Activated naive CD4-positive, alpha-beta T cell treated with anti-CD3 and anti-CD28 coated beads for 36 hours (primary cell): ENCODE measurements around the gene LAMTOR3. TPM values are rescaled to one million over a fixed set of nuclear protein-coding genes. Genes with fewer than 3 reads are reported as not detected.

ENCODE experiments used
- CTCF ChIA-PET: fragments of 350-600 bp; sonication (Branson Sonifier 250); formaldehyde crosslinking; loops from one replicate; lab custom pipeline; 2021; ENCODE audit warnings: antibody characterized with exemption; lab: Charles Lee
- DNase-seq: peaks from one replicate; pipeline ENCODE4 v3.0.0-alpha.2; 2020
- H3K27ac Mint-ChIP-seq: one replicate; pipeline ENCODE4 v1.8.0; 2021; ENCODE audit warnings: mild to moderate bottlenecking, mixed read lengths
- H3K27me3 Mint-ChIP-seq: one replicate; pipeline ENCODE4 v1.8.0; 2021; ENCODE audit warnings: low read depth, mixed read lengths
- H3K36me3 Mint-ChIP-seq: one replicate; pipeline ENCODE4 v1.8.0; 2021; ENCODE audit warnings: low read depth, mixed read lengths
- H3K4me1 Mint-ChIP-seq: one replicate; pipeline ENCODE4 v1.8.0; 2021; ENCODE audit warnings: low read depth, mixed read lengths
- H3K4me3 Mint-ChIP-seq: one replicate; pipeline ENCODE4 v1.8.0; 2021; ENCODE audit warnings: mild to moderate bottlenecking, moderate library complexity, mixed read lengths
- H3K9me3 Mint-ChIP-seq: one replicate; pipeline ENCODE4 v1.8.0; 2021; ENCODE audit warnings: mixed read lengths
- intact Hi-C: fragments of 100-400 bp; cut with micrococcal nuclease; formaldehyde crosslinking; loops from one replicate; pipeline ENCODE4 v1.15.1; 2023
- total RNA-seq, 2 experiments: library from RNA; stranded (reverse); gene quantifications; one replicate each; pipeline ENCODE4 v1.2.3, GENCODE V29; 2021

Gene LAMTOR3
- total RNA-seq, 2 experiments from 2014 or later = 24.9 to 26.9 TPM

- CTCF ChIA-PET = interaction anchor here (0.6 to 5.3 kb wide), 2 partner anchors 48 to 391 kb away, joined by 3 to 18 read pairs; no protein-coding TSS in a partner anchor
- no peaks in the 10 kb centered on the region for H3K27me3 Mint-ChIP-seq
- no peak overlapping the region for H3K4me3 Mint-ChIP-seq
- H3K9me3 Mint-ChIP-seq = no peaks in the 10 kb centered on the region
- H3K36me3 Mint-ChIP-seq = peaks cover 22% of the 10 kb centered on the region
- intact Hi-C loops = loop anchor here (2.0 kb wide), 1 partner anchor 14 kb away; no protein-coding TSS in a partner anchor
- H3K27ac Mint-ChIP-seq = no peak overlapping the region
- H3K4me1 Mint-ChIP-seq = peaks cover 39% of the 10 kb centered on the region
- DNase-seq = no peak
Observed at GRCh38 chr4:99860521-99860920, 33.7 kb downstream of the LAMTOR3 start.

- no peak overlapping the region for H3K27ac Mint-ChIP-seq
- H3K9me3 Mint-ChIP-seq = no peaks in the 10 kb centered on the region
- peaks cover 22% of the 10 kb centered on the region for H3K36me3 Mint-ChIP-seq
- intact Hi-C loops = loop anchor here (2.0 to 10.0 kb wide), 2 partner anchors 13 to 705 kb away; no protein-coding TSS in a partner anchor
- CTCF ChIA-PET = interaction anchor here (5.3 kb wide), 1 partner anchor 47 kb away, joined by 18 read pairs; no protein-coding TSS in a partner anchor
- DNase-seq = no peak
- peaks cover 48% of the 10 kb centered on the region for H3K4me1 Mint-ChIP-seq
- no peak overlapping the region for H3K4me3 Mint-ChIP-seq
- H3K27me3 Mint-ChIP-seq = no peaks in the 10 kb centered on the region
Observed at GRCh38 chr4:99859618-99860017, 34.6 kb downstream of the LAMTOR3 start.

- Mint-ChIP-seq H3K36me3 (peaks cover 36% of the 10 kb centered on the region), H3K9me3 (no peaks in the 10 kb centered on the region), H3K4me3 (peak overlapping the region; percentile 9), H3K27ac (peak overlapping the region; percentile 71), H3K4me1 (peaks cover 64% of the 10 kb centered on the region), H3K27me3 (no peaks in the 10 kb centered on the region)
- intact Hi-C loops = loop anchor here (2.0 to 10.0 kb wide), 3 partner anchors 17 to 927 kb away; no protein-coding TSS in a partner anchor
- DNase-seq = no peak
- CTCF ChIA-PET = interaction anchor here (0.5 to 5.3 kb wide), 7 partner anchors 10 to 335 kb away, joined by 3 to 18 read pairs (median 3); no protein-coding TSS in a partner anchor
Observed at GRCh38 chr4:99857307-99857706, 36.9 kb downstream of the LAMTOR3 start.

DNA sequence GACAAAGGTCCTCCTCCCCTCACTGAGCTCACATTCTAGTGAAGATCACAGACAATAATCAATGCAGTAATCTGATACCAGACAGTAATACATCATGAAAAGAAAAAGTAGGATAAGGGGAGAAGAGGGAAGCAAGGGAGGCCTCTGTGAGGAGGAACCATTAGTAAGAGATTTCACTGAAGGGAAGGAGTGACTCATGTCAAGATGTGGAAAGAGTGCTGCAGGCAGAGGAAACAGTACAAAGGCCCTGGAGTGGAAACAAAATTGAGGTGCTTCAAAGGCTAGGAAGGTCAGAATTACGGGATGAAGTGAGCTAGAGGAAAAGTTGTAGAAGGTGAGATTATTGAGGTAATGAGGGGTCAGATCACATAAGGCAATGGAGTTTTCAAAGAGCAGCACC lies 38.1 kb downstream of the LAMTOR3 start:
- Mint-ChIP-seq H3K4me1 (peaks cover 63% of the 10 kb centered on the region), H3K4me3 (peak overlapping the region; percentile 16), H3K27me3 (no peaks in the 10 kb centered on the region), H3K36me3 (peaks cover 30% of the 10 kb centered on the region), H3K27ac (peak overlapping the region; percentile 71), H3K9me3 (no peaks in the 10 kb centered on the region)
- peak; percentile 48 for DNase-seq
- intact Hi-C loops = loop anchor here (1.0 to 10.0 kb wide), 4 partner anchors 8 to 925 kb away; no protein-coding TSS in a partner anchor
- CTCF ChIA-PET = interaction anchor here (0.7 to 5.3 kb wide), 3 partner anchors 9 to 44 kb away, joined by 3 to 18 read pairs (median 3); no protein-coding TSS in a partner anchor

DNA sequence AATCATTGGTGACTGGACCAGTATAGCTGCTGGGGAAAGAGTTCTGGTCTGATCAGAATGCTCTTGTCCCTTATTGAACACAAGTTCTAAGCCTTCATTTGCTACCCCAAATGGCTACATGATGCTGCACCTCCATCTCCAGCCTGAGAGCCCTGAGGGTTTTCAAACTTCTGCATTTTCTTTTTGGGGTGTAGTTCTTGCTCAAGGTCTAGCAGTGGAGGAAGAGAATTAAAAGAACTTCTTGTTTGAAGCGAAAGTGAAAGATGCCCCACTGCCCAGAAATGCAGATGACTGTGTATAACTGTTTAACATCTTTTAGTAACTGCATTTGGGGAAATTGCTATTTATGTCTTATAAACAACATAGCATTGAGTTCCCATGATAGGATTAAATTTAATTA lies 38.5 kb downstream of the LAMTOR3 start:
- peak overlapping the region; percentile 74 for H3K27ac Mint-ChIP-seq
- H3K4me3 Mint-ChIP-seq = no peak overlapping the region
- intact Hi-C loops = loop anchor here (1.0 to 10.0 kb wide), 4 partner anchors 7 to 925 kb away; no protein-coding TSS in a partner anchor
- CTCF ChIA-PET = interaction anchor here (0.7 to 5.3 kb wide), 2 partner anchors 8 to 44 kb away, joined by 3 to 18 read pairs; no protein-coding TSS in a partner anchor
- peaks cover 30% of the 10 kb centered on the region for H3K36me3 Mint-ChIP-seq
- no peaks in the 10 kb centered on the region for H3K9me3 Mint-ChIP-seq
- peaks cover 66% of the 10 kb centered on the region for H3K4me1 Mint-ChIP-seq
- H3K27me3 Mint-ChIP-seq = no peaks in the 10 kb centered on the region
- peak; percentile 43 for DNase-seq

GRCh38 chr4:99853999-99854398 lies 40.2 kb downstream of the LAMTOR3 start:
- no peak for DNase-seq
- Mint-ChIP-seq H3K36me3 (peaks cover 32% of the 10 kb centered on the region), H3K4me3 (no peak overlapping the region), H3K9me3 (no peaks in the 10 kb centered on the region), H3K27me3 (no peaks in the 10 kb centered on the region), H3K27ac (no peak overlapping the region), H3K4me1 (peaks cover 77% of the 10 kb centered on the region)
- CTCF ChIA-PET = interaction anchor here (1.5 kb wide), 1 partner anchor 38 kb away, joined by 4 read pairs; the partner anchor contains the start of gene DAPP1
- intact Hi-C loops = loop anchor here (5.0 to 10.0 kb wide), 5 partner anchors 142 to 1183 kb away; no protein-coding TSS in a partner anchor

DNA sequence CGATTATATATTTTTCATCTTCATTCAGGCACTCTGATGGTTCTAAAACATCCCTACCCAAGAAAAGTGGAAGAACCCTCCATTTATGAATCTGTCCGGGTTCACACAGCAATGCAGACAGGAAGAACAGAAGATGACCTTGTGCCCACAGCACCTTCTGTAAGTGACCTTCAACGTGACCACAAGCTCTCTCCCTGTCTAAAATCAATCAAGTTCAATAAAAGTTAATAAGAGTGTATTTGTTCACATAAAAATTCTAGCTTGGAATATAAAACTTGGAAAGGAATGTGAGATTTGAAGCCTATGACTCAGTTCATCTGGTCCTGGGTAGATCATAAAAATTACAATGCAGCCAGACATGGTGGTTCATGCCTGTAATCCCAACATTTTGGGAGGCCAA lies 41.0 kb downstream of the LAMTOR3 start:
- no peak overlapping the region for H3K4me3 Mint-ChIP-seq
- DNase-seq = no peak
- peak overlapping the region; percentile 42 for H3K27ac Mint-ChIP-seq
- peaks cover 84% of the 10 kb centered on the region for H3K4me1 Mint-ChIP-seq
- H3K36me3 Mint-ChIP-seq = peaks cover 34% of the 10 kb centered on the region
- H3K27me3 Mint-ChIP-seq = no peaks in the 10 kb centered on the region
- CTCF ChIA-PET = interaction anchor here (0.6 to 1.5 kb wide), 3 partner anchors 37 to 935 kb away, joined by 3 to 4 read pairs (median 3); partner anchors contain the start of gene DAPP1
- intact Hi-C loops = loop anchor here (5.0 to 10.0 kb wide), 5 partner anchors 141 to 1184 kb away; no protein-coding TSS in a partner anchor
- no peaks in the 10 kb centered on the region for H3K9me3 Mint-ChIP-seq

DNA sequence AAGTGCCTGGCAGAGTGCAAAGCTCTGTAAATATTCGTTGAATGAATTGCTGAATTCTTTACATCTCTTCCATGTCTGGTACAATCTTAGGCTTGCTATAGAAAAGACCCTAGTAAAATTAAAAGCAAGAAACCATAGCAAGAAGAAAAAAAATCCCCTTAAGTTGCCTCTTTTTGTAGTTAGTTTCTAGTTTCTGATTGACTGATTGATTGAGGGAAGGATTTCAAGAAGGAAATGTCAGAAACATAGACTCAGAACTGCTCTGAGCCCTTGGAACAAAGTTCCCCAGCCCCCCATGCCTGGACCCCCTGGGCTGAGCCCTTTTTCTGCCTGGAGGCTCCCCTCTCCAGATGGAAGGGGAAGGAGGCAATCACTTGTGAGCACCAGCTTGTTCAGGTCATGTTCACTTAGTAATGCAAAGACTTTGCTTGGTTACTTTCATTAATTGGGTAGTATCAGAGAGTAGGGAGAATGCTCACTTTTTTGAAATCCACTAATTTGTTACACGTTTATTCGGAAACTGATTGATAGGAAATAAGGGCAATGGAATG lies 42.0 kb downstream of the LAMTOR3 start:
- Mint-ChIP-seq H3K4me1 (peaks cover 87% of the 10 kb centered on the region), H3K4me3 (peak overlapping the region; percentile 15), H3K36me3 (peaks cover 34% of the 10 kb centered on the region), H3K27me3 (no peaks in the 10 kb centered on the region), H3K27ac (peak overlapping the region; percentile 91), H3K9me3 (no peaks in the 10 kb centered on the region)
- DNase-seq = no peak
- intact Hi-C loops = loop anchor here (1.0 to 10.0 kb wide), 6 partner anchors 9 to 1185 kb away; no protein-coding TSS in a partner anchor
- CTCF ChIA-PET = interaction anchor here (0.9 kb wide), 2 partner anchors 35 to 96 kb away, joined by 3 read pairs; no protein-coding TSS in a partner anchor

GRCh38 chr4:99848591-99849001 lies 45.6 kb downstream of the LAMTOR3 start:
- Mint-ChIP-seq H3K4me3 (peak overlapping the region; percentile 15), H3K36me3 (peaks cover 20% of the 10 kb centered on the region), H3K27me3 (no peaks in the 10 kb centered on the region), H3K9me3 (no peaks in the 10 kb centered on the region), H3K27ac (peak overlapping the region; percentile 90), H3K4me1 (peaks cover 84% of the 10 kb centered on the region)
- peak; percentile 71 for DNase-seq
- CTCF ChIA-PET = interaction anchor here (0.7 to 3.3 kb wide), 3 partner anchors 32 to 214 kb away, joined by 5 to 15 read pairs (median 8); partner anchors contain the start of gene DAPP1
- intact Hi-C loops = loop anchor here (1.0 to 10.0 kb wide), 6 partner anchors 8 to 1364 kb away; partner anchors contain the start of gene EIF4E

DNA sequence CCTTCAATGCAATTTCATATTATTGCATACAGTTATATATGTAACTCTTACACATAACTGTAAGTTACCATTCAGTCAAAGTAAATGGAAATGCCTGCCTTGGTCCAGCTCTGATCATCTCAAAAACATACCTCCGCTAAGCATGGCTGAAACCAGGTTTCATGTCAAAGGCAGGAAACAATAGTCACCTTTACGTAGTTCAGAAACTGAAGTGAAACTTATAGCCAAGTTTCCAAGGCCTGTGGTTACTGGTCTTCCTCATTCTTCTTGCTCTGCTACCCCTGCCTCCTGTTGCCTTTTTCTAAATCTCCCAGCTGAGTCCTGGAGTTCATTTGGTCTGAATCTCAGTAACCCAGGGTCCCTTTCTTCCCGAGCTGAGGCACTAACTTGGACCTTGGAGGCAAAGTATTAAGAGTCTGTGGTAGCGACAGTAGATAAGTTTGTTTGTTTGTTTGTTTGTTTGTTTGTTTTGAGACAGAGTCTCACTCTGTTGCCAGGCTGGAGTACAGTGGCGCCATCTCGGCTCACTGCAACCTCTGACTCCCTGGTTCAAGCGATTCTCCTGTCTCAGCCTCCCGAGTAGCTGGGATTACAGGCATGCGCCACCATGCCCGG lies 46.8 kb downstream of the LAMTOR3 start:
- H3K27me3 Mint-ChIP-seq = no peaks in the 10 kb centered on the region
- H3K36me3 Mint-ChIP-seq = peaks cover 22% of the 10 kb centered on the region
- peak overlapping the region; percentile 36 for H3K4me3 Mint-ChIP-seq
- intact Hi-C loops = loop anchor here (1.0 to 10.0 kb wide), 8 partner anchors 13 to 1363 kb away; partner anchors contain the start of genes DAPP1 and LAMTOR3
- CTCF ChIA-PET = interaction anchor here (0.6 to 3.3 kb wide), 8 partner anchors 9 to 452 kb away, joined by 3 to 15 read pairs (median 4); partner anchors contain the start of gene DAPP1
- peak overlapping the region; percentile 90 for H3K27ac Mint-ChIP-seq
- H3K9me3 Mint-ChIP-seq = no peaks in the 10 kb centered on the region
- DNase-seq = peak; percentile 61
- peaks cover 76% of the 10 kb centered on the region for H3K4me1 Mint-ChIP-seq

DNA sequence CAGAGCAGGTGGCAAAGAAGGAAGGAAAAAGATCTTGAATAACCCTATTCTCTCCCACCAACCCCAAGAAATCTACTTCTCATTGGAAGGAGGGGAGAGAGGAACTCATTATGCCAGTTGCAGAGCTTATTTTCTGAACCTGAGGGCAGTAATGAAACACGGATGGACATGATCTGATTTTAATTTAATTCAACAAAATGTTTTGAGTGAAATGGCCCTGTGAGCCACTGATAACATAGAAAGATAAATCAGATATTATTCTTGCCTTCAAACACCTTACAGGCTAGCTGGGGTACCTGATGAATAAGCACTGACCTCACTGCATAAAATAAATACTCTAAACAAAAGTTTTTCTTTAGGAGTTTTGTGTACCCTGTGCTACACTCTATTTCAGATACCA lies 47.3 kb downstream of the LAMTOR3 start:
- H3K4me3 Mint-ChIP-seq = no peak overlapping the region
- intact Hi-C loops = loop anchor here (1.0 to 10.0 kb wide), 8 partner anchors 14 to 1362 kb away; partner anchors contain the start of genes DAPP1 and LAMTOR3
- peaks cover 24% of the 10 kb centered on the region for H3K36me3 Mint-ChIP-seq

More for the DNA sequence above, 47.3 kb downstream of the LAMTOR3 start:
- peak overlapping the region; percentile 90 for H3K27ac Mint-ChIP-seq
- no peak for DNase-seq
- H3K9me3 Mint-ChIP-seq = no peaks in the 10 kb centered on the region
- no peaks in the 10 kb centered on the region for H3K27me3 Mint-ChIP-seq
- peaks cover 71% of the 10 kb centered on the region for H3K4me1 Mint-ChIP-seq
- CTCF ChIA-PET = interaction anchor here (0.9 to 3.3 kb wide), 5 partner anchors 9 to 102 kb away, joined by 3 to 15 read pairs (median 8); partner anchors contain the start of gene DAPP1
